Endothelial cell of umbilical vein (primary cell): Measurements from ENCODE around the gene INTS1. TPM values are rescaled to one million over a fixed set of nuclear protein-coding genes. Genes with fewer than 3 reads are reported as not detected.
"Not testable (repeated sequence)": the region's sequence is repeated elsewhere in the genome, so short reads cannot be mapped to it uniquely, and the experiment has no call there.

ENCODE experiments used
- BruUV-seq: library from RNA; stranded (reverse); fragments of 400-500 nt; replicated peaks from 2 replicates; lab custom pipeline; 2021; lab: Mats Ljungman, UMichigan
- CTCF ChIA-PET: fragments of 300-600, 350-600 bp; sonication (Branson Sonifier 250); formaldehyde crosslinking; loops from one replicate; lab custom pipeline; 2021; ENCODE audit warnings: antibody characterized with exemption, inconsistent platforms; lab: Charles Lee
- POLR2A ChIA-PET: fragments of 300-600, 350-600 bp; sonication (Branson Sonifier 250); formaldehyde crosslinking; loops from one replicate; lab custom pipeline; 2021; ENCODE audit warnings: antibody characterized with exemption, inconsistent platforms; lab: Charles Lee
- DNase-seq: peaks from one replicate; pipeline ENCODE4 v3.0.0-alpha.2; 2011; ENCODE audit warnings: low read depth, low spot score
- FAIRE-seq: peaks from 2 replicates; lab custom pipeline; 2011; peaks lifted over from hg19 to GRCh38; lab: Jason Lieb, UNC
- H2AFZ ChIP-seq: 2 replicates; pipeline ENCODE4 v1.6.0; 2012; ENCODE audit warnings: low read depth, low read length, control low read depth, inconsistent platforms
- H3K27ac ChIP-seq: 2 replicates; pipeline ENCODE4 v1.5.1; 2011; ENCODE audit warnings: low read depth, mild to moderate bottlenecking, control low read depth, low read length, moderate library complexity; ENCODE audit not compliant: insufficient read depth
- H3K27me3 ChIP-seq, 2 experiments: 2 replicates each; pipeline versions ENCODE4 v1.6.0 to v1.6.1; 2011; ENCODE audit warnings: low read length in 2 of 2, mixed read lengths in 1 of 2; ENCODE audit not compliant: control insufficient read depth in 2 of 2, insufficient read depth in 2 of 2
- H3K36me3 ChIP-seq, 2 experiments: 2 replicates in 1 of 2; 3 replicates in 1 of 2; pipeline ENCODE4 v1.5.1; 2011; ENCODE audit warnings: low read length in 2 of 2, mild to moderate bottlenecking in 1 of 2, moderate library complexity in 1 of 2; ENCODE audit not compliant: control insufficient read depth in 2 of 2, insufficient read depth in 2 of 2; ENCODE audit errors: extremely low read depth in 1 of 2
- H3K4me1 ChIP-seq: 3 replicates; pipeline ENCODE4 v1.5.1; 2011; ENCODE audit warnings: mild to moderate bottlenecking, low read length; ENCODE audit not compliant: control insufficient read depth, insufficient read depth; ENCODE audit errors: extremely low read depth
- H3K4me2 ChIP-seq: 2 replicates; pipeline ENCODE4 v1.6.1; 2011; ENCODE audit warnings: low read length, control low read depth, mixed read lengths; ENCODE audit not compliant: insufficient read depth
- H3K4me3 ChIP-seq, 3 experiments: fragments of 200-600 bp in 1 of 3; sonication (generic), shearing (Covaris generic) in 1 of 3; replicated peaks in 1 of 3; 2 replicates each; pipeline ENCODE4 v1.5.1; 2011 to 2016; ENCODE audit warnings: control low read depth in 3 of 3, low read length in 3 of 3, mild to moderate bottlenecking in 2 of 3, inconsistent platforms in 1 of 3, low read depth in 1 of 3, moderate library complexity in 1 of 3; ENCODE audit not compliant: insufficient read depth in 1 of 3
- H3K79me2 ChIP-seq: 2 replicates; pipeline ENCODE4 v1.6.0; 2012; ENCODE audit warnings: low read length, inconsistent platforms; ENCODE audit not compliant: control insufficient read depth, insufficient read depth
- H3K9ac ChIP-seq: replicated peaks from 2 replicates; pipeline ENCODE3; 2011; ENCODE audit warnings: low read length, control low read depth; ENCODE audit not compliant: insufficient read depth; ENCODE audit errors: extremely low read depth
- H3K9me1 ChIP-seq: replicated peaks from 3 replicates; pipeline ENCODE4 v1.6.0; 2011; ENCODE audit warnings: mild to moderate bottlenecking, low read length; ENCODE audit not compliant: control insufficient read depth, insufficient read depth; ENCODE audit errors: extremely low read depth
- H3K9me3 ChIP-seq: replicated peaks from 2 replicates; pipeline ENCODE4 v1.5.1; 2012; ENCODE audit warnings: low read length, inconsistent platforms; ENCODE audit not compliant: control insufficient read depth, insufficient read depth
- H4K20me1 ChIP-seq: replicated peaks from 2 replicates; pipeline ENCODE3; 2011; ENCODE audit warnings: mild to moderate bottlenecking, low read length; ENCODE audit not compliant: control insufficient read depth, insufficient read depth; ENCODE audit errors: extremely low read depth
- GATA2 ChIP-seq: IDR thresholded peaks from 2 replicates; pipeline ENCODE4 v1.7.0; 2011; ENCODE audit warnings: low read depth, mild to moderate bottlenecking, moderate library complexity, mixed read lengths, low read length; ENCODE audit not compliant: insufficient read length, insufficient read depth
- JUN ChIP-seq: IDR thresholded peaks from 2 replicates; pipeline ENCODE4 v1.6.1; 2011; ENCODE audit warnings: borderline replicate concordance, low read depth; ENCODE audit not compliant: insufficient read length, insufficient read depth
- MYC ChIP-seq: IDR thresholded peaks from one replicate; pipeline ENCODE4 v1.6.1; 2011; ENCODE audit warnings: mild to moderate bottlenecking, low read depth, low read length
- POLR2AphosphoS5 ChIP-seq: IDR thresholded peaks from 2 replicates; pipeline ENCODE4 v1.6.1; 2012; ENCODE audit warnings: low read depth, mild to moderate bottlenecking, control low read depth, low read length, moderate library complexity; ENCODE audit not compliant: insufficient read depth
- dilution Hi-C: fragments of 300-500 bp; cut with MboI; formaldehyde crosslinking; loops from one replicate; pipeline ENCODE4 v1.15.0; 2019; ENCODE audit warnings: low sequenced_read_pairs; ENCODE audit not compliant: extremely low pct_ligation_motif_present
- intact Hi-C: fragments of 100-400 bp; cut with micrococcal nuclease; formaldehyde crosslinking; loops from one replicate; pipeline ENCODE4 v1.10.0; 2022
- polyA plus RNA-seq, 4 experiments: library from polyadenylated mRNA; depleted of rRNA in 3 of 4; stranded (reverse) in 3 of 4; unstranded in 1 of 4; fragments of >200 nt; gene quantifications; 2 replicates each; pipeline versions ENCODE4 v1.2.1 to v1.2.3, GENCODE V29; 2011 to 2012; ENCODE audit warnings: missing spikeins in 1 of 4
- total RNA-seq: library from RNA; stranded (reverse); gene quantifications from 2 replicates; pipeline ENCODE4 v1.2.3, GENCODE V29; 2021

The INTS1 gene
- total and polyA plus RNA-seq, 2 donors (not counting 3 experiments of a cell fraction or from before 2014, with no cell fraction given) = 57.8 to 116 TPM

GRCh38 chr7:1446620-1447032, 57.6 kb downstream of the INTS1 start:
- no peak overlapping the region for H3K27ac ChIP-seq
- H3K79me2 ChIP-seq = no peaks in the 10 kb centered on the region
- FAIRE-seq = no peak
- no peaks in the 10 kb centered on the region for H3K4me1 ChIP-seq
- H3K4me2 ChIP-seq = no peak overlapping the region
- no peaks in the 10 kb centered on the region for H3K9me1 ChIP-seq
- dilution Hi-C loops = no loop called here
- intact Hi-C loops = no loop called here
- DNase-seq = no peak
- H4K20me1 ChIP-seq = no peaks in the 10 kb centered on the region
- H2AFZ ChIP-seq = no peak overlapping the region
- H3K27me3 ChIP-seq = no peaks in the 10 kb centered on the region
- peaks cover 0 to 1% of the 10 kb centered on the region in 2 experiments for H3K36me3 ChIP-seq
- H3K9ac ChIP-seq = no peak overlapping the region
- ChIA-PET POLR2A (interaction anchor here (0.6 kb wide), 1 partner anchor 254 kb away, joined by 5 read pairs; no protein-coding TSS in a partner anchor), CTCF (interaction anchor here (1.3 kb wide), 1 partner anchor 16 kb away, joined by 4 read pairs; no protein-coding TSS in a partner anchor)
- BruUV-seq = no TSS peak
- H3K4me3 ChIP-seq = no peak overlapping the region
- H3K9me3 ChIP-seq = no peaks in the 10 kb centered on the region
- TF ChIP-seq GATA2 (no peak), JUN (no peak), MYC (no peak), POLR2AphosphoS5 (no peak)

DNA sequence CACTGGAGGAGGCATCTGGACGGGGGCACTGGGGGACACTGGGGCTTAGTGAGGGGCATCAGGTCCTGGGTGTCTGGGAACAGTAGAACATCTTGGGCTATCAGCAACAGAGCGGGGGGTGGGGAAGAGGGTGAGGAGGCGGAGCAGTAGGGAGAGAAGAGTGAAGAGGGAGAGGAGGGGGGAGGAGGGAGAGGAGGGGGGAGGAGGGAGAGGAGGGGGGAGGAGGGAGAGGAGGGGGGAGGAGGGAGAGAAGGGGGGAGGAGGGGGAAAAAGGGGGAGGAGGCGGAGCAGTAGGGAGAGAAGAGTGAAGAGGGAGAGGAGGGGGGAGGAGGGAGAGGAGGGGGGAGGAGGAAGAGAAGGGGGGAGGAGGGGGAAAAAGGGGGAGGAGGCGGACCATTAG, 58.2 kb downstream of the INTS1 start:
- H3K36me3 ChIP-seq, POLR2A ChIA-PET, H3K27me3 ChIP-seq, FAIRE-seq, H4K20me1 ChIP-seq, CTCF ChIA-PET, BruUV-seq, H3K79me2 ChIP-seq, H3K27ac ChIP-seq, dilution Hi-C loops, H2AFZ ChIP-seq, H3K9me3 ChIP-seq, intact Hi-C loops, H3K4me2 ChIP-seq, H3K4me1 ChIP-seq, H3K9me1 ChIP-seq, H3K4me3 ChIP-seq, H3K9ac ChIP-seq, DNase-seq: not testable (repeated sequence)
